Neural cell (in vitro differentiated cells): ENCODE results near the gene LYPD6B. TPM values are rescaled to one million over a fixed set of nuclear protein-coding genes. Genes with fewer than 3 reads are reported as not detected.

ENCODE experiments used
- H2AFZ ChIP-seq: fragments of 200-600, 300-800 bp; sonication (generic), shearing (Covaris generic); 2 replicates; pipeline ENCODE4 v1.6.0; 2014; ENCODE audit warnings: low read depth, mild to moderate bottlenecking, antibody characterized with exemption, low read length, moderate library complexity
- H3F3A ChIP-seq: fragments of 200-600 bp; shearing (Covaris generic); 2 replicates; pipeline ENCODE4 v1.6.1; 2016; ENCODE audit warnings: mild to moderate bottlenecking, moderate library complexity, mixed read lengths, antibody characterized with exemption, low read length; ENCODE audit not compliant: insufficient read depth, poor library complexity, severe bottlenecking
- H3K27ac ChIP-seq: fragments of 200-600, 300-800 bp; sonication (generic), shearing (Covaris generic); 2 replicates; pipeline ENCODE4 v1.5.1; 2014; ENCODE audit warnings: mild to moderate bottlenecking, low read length, moderate library complexity
- H3K27me3 ChIP-seq: fragments of 300-800, 200-600 bp; sonication (generic), shearing (Covaris generic); 2 replicates; pipeline ENCODE4 v1.6.0; 2014; ENCODE audit warnings: mild to moderate bottlenecking, low read depth, low read length, moderate library complexity; ENCODE audit not compliant: insufficient read depth
- H3K36me3 ChIP-seq: fragments of 300-800, 200-600 bp; sonication (generic), shearing (Covaris generic); 2 replicates; pipeline ENCODE4 v1.5.1; 2014; ENCODE audit warnings: mild to moderate bottlenecking, antibody characterized with exemption, low read length, moderate library complexity; ENCODE audit not compliant: insufficient read depth
- H3K4me2 ChIP-seq: fragments of 300-800, 200-600 bp; sonication (generic), shearing (Covaris generic); 2 replicates; pipeline ENCODE4 v1.6.0; 2014; ENCODE audit warnings: mild to moderate bottlenecking, low read length
- H3K4me3 ChIP-seq: fragments of 300-800, 200-600 bp; sonication (generic), shearing (Covaris generic); 2 replicates; pipeline ENCODE4 v1.5.1; 2014; ENCODE audit warnings: mild to moderate bottlenecking, low read length, moderate library complexity
- H3K79me2 ChIP-seq: fragments of 200-600 bp; shearing (Covaris generic); replicated peaks from 2 replicates; pipeline ENCODE4 v1.6.0; 2014; ENCODE audit warnings: mild to moderate bottlenecking, low read length, moderate library complexity; ENCODE audit not compliant: insufficient read depth
- H3K9ac ChIP-seq: fragments of 300-800, 200-600 bp; sonication (generic), shearing (Covaris generic); 2 replicates; pipeline ENCODE4 v1.6.1; 2016; ENCODE audit warnings: mild to moderate bottlenecking, low read length, mixed read lengths
- H3K9me2 ChIP-seq: fragments of 200-600 bp; shearing (Covaris generic); 2 replicates; pipeline ENCODE4 v1.6.1; 2016; ENCODE audit warnings: mild to moderate bottlenecking, low read length, mixed read lengths; ENCODE audit not compliant: insufficient read depth
- H3K9me3 ChIP-seq: fragments of 200-600, 300-800 bp; sonication (generic), shearing (Covaris generic); 2 replicates; pipeline ENCODE4 v1.6.1; 2016; ENCODE audit warnings: mild to moderate bottlenecking, mixed run types, low read length, moderate library complexity, mixed read lengths
- H4K20me1 ChIP-seq: fragments of 200-600 bp; shearing (Covaris generic); 2 replicates; pipeline ENCODE4 v1.6.1; 2016; ENCODE audit warnings: mild to moderate bottlenecking, mixed run types; ENCODE audit not compliant: insufficient read depth
- EP300 ChIP-seq: fragments of 450-650 bp; conservative IDR thresholded peaks from 2 replicates; pipeline ENCODE4 v1.6.1; 2014; ENCODE audit warnings: antibody characterized with exemption, mild to moderate bottlenecking, moderate library complexity; ENCODE audit not compliant: poor library complexity, severe bottlenecking
- EZH2 ChIP-seq: fragments of 200-600, 300-800 bp; shearing (Covaris generic), sonication (generic); IDR thresholded peaks from 2 replicates; pipeline ENCODE4 v1.6.1; 2014; ENCODE audit warnings: antibody characterized with exemption, low read length, borderline replicate concordance, mild to moderate bottlenecking; ENCODE audit not compliant: insufficient read depth, poor library complexity, severe bottlenecking
- MXI1 ChIP-seq: fragments of 450-650 bp; conservative IDR thresholded peaks from 2 replicates; pipeline ENCODE4 v1.6.1; 2014; ENCODE audit warnings: antibody characterized with exemption, mild to moderate bottlenecking; ENCODE audit not compliant: poor library complexity, severe bottlenecking
- POLR2AphosphoS5 ChIP-seq: IDR thresholded peaks from 2 replicates; pipeline ENCODE4 v1.6.1; 2012
- RAD21 ChIP-seq: fragments of 450-650 bp; conservative IDR thresholded peaks from 2 replicates; pipeline ENCODE4 v1.6.1; 2014; ENCODE audit warnings: antibody characterized with exemption, mild to moderate bottlenecking, moderate library complexity
- SMC3 ChIP-seq: fragments of 450-650 bp; conservative IDR thresholded peaks from 2 replicates; pipeline ENCODE4 v1.6.1; 2014; ENCODE audit warnings: antibody characterized with exemption, mild to moderate bottlenecking, moderate library complexity; ENCODE audit not compliant: poor library complexity
- TAF1 ChIP-seq: IDR thresholded peaks from 2 replicates; pipeline ENCODE4 v1.6.1; 2012; ENCODE audit warnings: low read depth
- polyA plus RNA-seq: library from polyadenylated mRNA; depleted of rRNA; stranded (reverse); fragments of >200 nt; gene quantifications from 2 replicates; pipeline ENCODE4 v1.2.3, GENCODE V29; 2014
- TF ChIP-seq, protein P1 (sequence below): fragments of 450-650 bp; IDR thresholded peaks from 2 replicates; pipeline ENCODE4 v1.5.1; 2014; ENCODE audit warnings: antibody characterized with exemption, mild to moderate bottlenecking, moderate library complexity; ENCODE audit not compliant: poor library complexity, severe bottlenecking
- TF ChIP-seq, protein P2 (sequence below): IDR thresholded peaks from 2 replicates; pipeline ENCODE4 v1.6.1; 2012; ENCODE audit warnings: borderline replicate concordance

The LYPD6B gene
- polyA plus RNA-seq, 1 donor from 2014 or later: 0.68 TPM

DNA sequence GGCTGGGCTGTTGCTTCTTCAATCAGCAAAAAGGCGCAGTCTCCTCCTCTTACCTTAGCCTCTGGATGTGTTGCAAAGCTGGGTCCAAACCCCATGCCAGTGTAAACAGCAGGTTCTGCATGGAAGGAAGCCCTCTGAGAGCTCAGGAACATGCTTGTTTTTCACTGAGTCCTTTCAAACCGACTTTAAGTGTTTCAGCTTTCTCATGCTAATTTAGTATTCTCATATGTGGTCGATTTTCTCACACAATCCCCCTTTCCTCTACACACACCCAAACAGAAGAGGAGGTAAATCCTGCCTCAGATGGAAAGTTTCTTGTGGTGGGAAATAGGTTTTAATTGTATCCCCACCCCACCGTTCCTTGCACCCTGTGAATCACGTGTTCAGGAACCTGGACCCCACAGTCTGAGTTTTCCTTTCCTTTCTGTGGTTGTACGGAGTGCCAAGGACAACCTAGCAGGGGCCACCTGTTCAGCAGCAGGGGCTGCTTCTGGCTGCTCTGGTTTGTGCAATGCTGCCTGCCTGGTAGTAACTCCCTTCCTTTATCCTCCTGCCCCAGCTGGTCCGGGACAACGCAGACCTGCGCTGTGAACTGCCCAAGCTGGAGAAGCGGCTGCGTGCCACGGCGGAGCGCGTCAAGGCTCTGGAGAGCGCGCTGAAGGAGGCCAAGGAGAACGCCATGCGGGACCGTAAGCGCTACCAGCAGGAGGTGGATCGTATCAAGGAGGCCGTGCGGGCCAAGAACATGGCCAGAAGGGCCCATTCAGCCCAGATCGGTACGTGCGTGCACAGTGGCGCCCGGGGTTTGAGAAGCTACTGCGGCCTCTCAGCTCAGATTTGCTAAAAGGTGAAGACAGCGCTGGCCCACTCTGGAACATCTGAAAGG lies 28.7 kb upstream of the LYPD6B start:
- H3K27me3 ChIP-seq: no peaks in the 10 kb centered on the region
- no peak for TF ChIP-seq EZH2
- TF ChIP-seq MXI1: no peak
- TF ChIP-seq, protein P1, sequence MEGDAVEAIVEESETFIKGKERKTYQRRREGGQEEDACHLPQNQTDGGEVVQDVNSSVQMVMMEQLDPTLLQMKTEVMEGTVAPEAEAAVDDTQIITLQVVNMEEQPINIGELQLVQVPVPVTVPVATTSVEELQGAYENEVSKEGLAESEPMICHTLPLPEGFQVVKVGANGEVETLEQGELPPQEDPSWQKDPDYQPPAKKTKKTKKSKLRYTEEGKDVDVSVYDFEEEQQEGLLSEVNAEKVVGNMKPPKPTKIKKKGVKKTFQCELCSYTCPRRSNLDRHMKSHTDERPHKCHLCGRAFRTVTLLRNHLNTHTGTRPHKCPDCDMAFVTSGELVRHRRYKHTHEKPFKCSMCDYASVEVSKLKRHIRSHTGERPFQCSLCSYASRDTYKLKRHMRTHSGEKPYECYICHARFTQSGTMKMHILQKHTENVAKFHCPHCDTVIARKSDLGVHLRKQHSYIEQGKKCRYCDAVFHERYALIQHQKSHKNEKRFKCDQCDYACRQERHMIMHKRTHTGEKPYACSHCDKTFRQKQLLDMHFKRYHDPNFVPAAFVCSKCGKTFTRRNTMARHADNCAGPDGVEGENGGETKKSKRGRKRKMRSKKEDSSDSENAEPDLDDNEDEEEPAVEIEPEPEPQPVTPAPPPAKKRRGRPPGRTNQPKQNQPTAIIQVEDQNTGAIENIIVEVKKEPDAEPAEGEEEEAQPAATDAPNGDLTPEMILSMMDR: no peak
- TF ChIP-seq POLR2AphosphoS5: no peak
- no peak for TF ChIP-seq EP300
- TF ChIP-seq, protein P2, sequence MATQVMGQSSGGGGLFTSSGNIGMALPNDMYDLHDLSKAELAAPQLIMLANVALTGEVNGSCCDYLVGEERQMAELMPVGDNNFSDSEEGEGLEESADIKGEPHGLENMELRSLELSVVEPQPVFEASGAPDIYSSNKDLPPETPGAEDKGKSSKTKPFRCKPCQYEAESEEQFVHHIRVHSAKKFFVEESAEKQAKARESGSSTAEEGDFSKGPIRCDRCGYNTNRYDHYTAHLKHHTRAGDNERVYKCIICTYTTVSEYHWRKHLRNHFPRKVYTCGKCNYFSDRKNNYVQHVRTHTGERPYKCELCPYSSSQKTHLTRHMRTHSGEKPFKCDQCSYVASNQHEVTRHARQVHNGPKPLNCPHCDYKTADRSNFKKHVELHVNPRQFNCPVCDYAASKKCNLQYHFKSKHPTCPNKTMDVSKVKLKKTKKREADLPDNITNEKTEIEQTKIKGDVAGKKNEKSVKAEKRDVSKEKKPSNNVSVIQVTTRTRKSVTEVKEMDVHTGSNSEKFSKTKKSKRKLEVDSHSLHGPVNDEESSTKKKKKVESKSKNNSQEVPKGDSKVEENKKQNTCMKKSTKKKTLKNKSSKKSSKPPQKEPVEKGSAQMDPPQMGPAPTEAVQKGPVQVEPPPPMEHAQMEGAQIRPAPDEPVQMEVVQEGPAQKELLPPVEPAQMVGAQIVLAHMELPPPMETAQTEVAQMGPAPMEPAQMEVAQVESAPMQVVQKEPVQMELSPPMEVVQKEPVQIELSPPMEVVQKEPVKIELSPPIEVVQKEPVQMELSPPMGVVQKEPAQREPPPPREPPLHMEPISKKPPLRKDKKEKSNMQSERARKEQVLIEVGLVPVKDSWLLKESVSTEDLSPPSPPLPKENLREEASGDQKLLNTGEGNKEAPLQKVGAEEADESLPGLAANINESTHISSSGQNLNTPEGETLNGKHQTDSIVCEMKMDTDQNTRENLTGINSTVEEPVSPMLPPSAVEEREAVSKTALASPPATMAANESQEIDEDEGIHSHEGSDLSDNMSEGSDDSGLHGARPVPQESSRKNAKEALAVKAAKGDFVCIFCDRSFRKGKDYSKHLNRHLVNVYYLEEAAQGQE: no peak
- TF ChIP-seq RAD21: no peak
- no peak for TF ChIP-seq SMC3
- TF ChIP-seq TAF1: no peak
- no peak overlapping the region for H3K4me2 ChIP-seq
- no peaks in the 10 kb centered on the region for H3K9me2 ChIP-seq
- no peaks in the 10 kb centered on the region for H4K20me1 ChIP-seq
- no peaks in the 10 kb centered on the region for H3F3A ChIP-seq
- H3K79me2 ChIP-seq: no peaks in the 10 kb centered on the region
- no peaks in the 10 kb centered on the region for H3K9me3 ChIP-seq
- H3K9ac ChIP-seq: no peak overlapping the region
- no peak overlapping the region for H3K4me3 ChIP-seq
- peaks cover 33% of the 10 kb centered on the region for H3K36me3 ChIP-seq
- H2AFZ ChIP-seq: no peak overlapping the region
- no peak overlapping the region for H3K27ac ChIP-seq

DNA sequence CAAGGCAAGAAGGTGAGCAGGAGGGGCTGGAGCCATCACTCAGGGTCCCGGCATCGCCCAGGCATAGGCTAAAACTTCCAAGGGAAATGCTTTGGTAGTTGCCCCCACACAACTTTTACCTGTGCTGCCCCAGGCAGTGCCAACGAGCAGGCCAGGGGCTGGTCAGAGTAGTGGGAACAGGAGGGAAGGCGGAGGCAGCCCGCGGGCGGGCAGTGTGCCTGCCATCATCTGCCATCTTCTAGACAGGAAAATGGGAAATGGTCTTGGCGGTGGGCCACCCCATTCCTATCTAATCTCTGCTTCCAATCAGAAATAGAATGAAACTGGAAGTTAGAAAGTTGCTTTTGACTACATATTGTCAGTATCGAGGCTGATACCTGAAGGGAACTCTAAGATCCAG lies 26.0 kb upstream of the LYPD6B start:
- no peaks in the 10 kb centered on the region for H4K20me1 ChIP-seq
- H3F3A ChIP-seq: no peaks in the 10 kb centered on the region
- H3K4me2 ChIP-seq: no peak overlapping the region
- H2AFZ ChIP-seq: no peak overlapping the region
- TF ChIP-seq MXI1 (no peak), EZH2 (no peak), EP300 (no peak), RAD21 (no peak)
- H3K9ac ChIP-seq: no peak overlapping the region
- no peaks in the 10 kb centered on the region for H3K9me2 ChIP-seq
- H3K27me3 ChIP-seq: no peaks in the 10 kb centered on the region
- peaks cover 26% of the 10 kb centered on the region for H3K36me3 ChIP-seq
- no peaks in the 10 kb centered on the region for H3K9me3 ChIP-seq
- H3K79me2 ChIP-seq: no peaks in the 10 kb centered on the region
- no peak overlapping the region for H3K4me3 ChIP-seq
- H3K27ac ChIP-seq: no peak overlapping the region
